Right lobe of liver (tissue), 4 donors: ENCODE results near the gene CCL22.

ENCODE experiments used
- CTCF ChIP-seq, 4 donors: fragments of 200-600 bp in 3 of 4; fragments of 450-650 bp in 1 of 4; IDR thresholded peaks; one replicate each; pipeline versions ENCODE4 v1.5.1 to v1.8.0; 2016 to 2022; ENCODE audit warnings: antibody characterized with exemption in 4 of 4, mild to moderate bottlenecking in 2 of 4
- POLR2A ChIP-seq: fragments of 450-650 bp; IDR thresholded peaks from one replicate; pipeline ENCODE4 v1.6.1; 2017; ENCODE audit warnings: antibody characterized with exemption, mild to moderate bottlenecking
- donor health status: DM: no; HTN: no; CAD: no.
- donor health status: DM: no; HTN: no; CAD: no.
- donor health status: DM: no; HTN: yes; CAD: no.

- no peak for TF ChIP-seq CTCF (IDR thresholded peaks at IDR 0.05)
- TF ChIP-seq POLR2A: no peak
Measured at GRCh38 chr16:57367116-57367752, 8.7 kb downstream of the CCL22 start.
